GM13976 (cell line): ENCODE data around the gene CLDN4.

Source experiments
- DNase-seq: peaks from one replicate; pipeline ENCODE4 v3.0.0; 2012; ENCODE audit warnings: low spot score
- CTCF ChIP-seq: IDR thresholded peaks from 2 replicates; pipeline ENCODE4 v1.5.1; 2012; ENCODE audit warnings: borderline replicate concordance, mild to moderate bottlenecking; ENCODE audit not compliant: insufficient read depth; ENCODE audit errors: extremely low read depth, missing control alignments, control extremely low read depth
- in situ Hi-C: fragments of 300-500 bp; cut with MboI; formaldehyde crosslinking; loops from one replicate; pipeline ENCODE4 v1.12.0; 2022; ENCODE audit warnings: low sequenced_read_pairs, mixed read lengths, inconsistent platforms; ENCODE audit not compliant: unreplicated experiment

CLDN4 gene

GRCh38 chr7:73824986-73825385 is 5.8 kb upstream of the CLDN4 start:
- TF ChIP-seq CTCF, result no peak
- DNase-seq, result peak; percentile 15
- in situ Hi-C loops, result no loop called here

DNA sequence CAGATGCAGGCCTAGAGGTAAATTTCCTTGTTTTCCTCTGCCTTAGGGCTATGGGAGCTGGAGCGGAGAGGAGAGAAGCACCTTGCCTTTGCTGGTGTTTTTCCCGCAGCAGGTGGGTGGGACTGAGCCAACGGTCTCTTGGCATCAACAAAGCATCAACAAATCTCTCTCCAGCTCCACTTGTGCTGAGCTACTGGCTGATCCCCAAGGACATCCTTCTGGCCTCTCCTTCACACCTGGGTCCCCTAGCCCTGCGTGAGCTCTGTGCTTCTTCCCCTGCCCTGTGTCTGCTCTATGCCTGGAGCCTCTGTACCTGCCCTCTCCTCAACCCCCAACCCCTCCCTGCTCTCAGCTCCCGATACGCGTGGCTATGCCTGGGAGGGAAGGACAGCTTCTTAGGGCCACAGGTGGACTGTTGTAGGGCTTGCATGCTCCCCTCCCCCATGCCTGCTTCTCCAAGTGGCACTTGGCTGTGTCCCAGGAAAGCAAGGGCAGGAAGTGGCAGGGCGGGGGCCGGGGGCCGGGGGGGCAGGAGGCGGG is 3.2 kb upstream of the CLDN4 start:
- no peak for TF ChIP-seq CTCF
- peak; percentile 18 for DNase-seq
- in situ Hi-C loops, result no loop called here

- peak; percentile 20 for DNase-seq
- no peak for TF ChIP-seq CTCF
- in situ Hi-C loops, result no loop called here
These were observed 2.5 kb upstream of the CLDN4 start for GRCh38 chr7:73828107-73828803.

DNA sequence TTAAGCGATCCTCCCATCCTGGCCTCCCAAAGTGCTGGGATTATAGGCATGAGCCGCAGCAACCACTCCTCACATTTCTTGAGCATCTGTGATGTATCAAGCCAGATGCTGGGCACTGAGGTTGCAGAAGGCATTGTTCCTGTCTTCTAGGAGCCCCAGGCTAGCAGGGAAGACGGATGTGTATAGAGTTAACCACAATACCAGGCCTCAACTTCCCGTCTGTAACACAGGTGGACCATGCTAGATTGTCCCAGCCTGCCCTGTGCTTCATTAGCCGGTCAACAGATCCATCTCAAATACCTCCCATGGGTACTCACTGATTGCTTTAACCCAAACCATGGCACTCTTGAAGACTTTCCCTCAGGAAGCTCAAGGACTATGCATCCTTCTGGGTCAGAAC is 1.8 kb upstream of the CLDN4 start:
- TF ChIP-seq CTCF, result no peak
- DNase-seq, result no peak
- in situ Hi-C loops, result no loop called here

GRCh38 chr7:73829505-73829904 is 1.3 kb upstream of the CLDN4 start:
- in situ Hi-C loops, result no loop called here
- no peak for TF ChIP-seq CTCF
- DNase-seq, result no peak

DNA sequence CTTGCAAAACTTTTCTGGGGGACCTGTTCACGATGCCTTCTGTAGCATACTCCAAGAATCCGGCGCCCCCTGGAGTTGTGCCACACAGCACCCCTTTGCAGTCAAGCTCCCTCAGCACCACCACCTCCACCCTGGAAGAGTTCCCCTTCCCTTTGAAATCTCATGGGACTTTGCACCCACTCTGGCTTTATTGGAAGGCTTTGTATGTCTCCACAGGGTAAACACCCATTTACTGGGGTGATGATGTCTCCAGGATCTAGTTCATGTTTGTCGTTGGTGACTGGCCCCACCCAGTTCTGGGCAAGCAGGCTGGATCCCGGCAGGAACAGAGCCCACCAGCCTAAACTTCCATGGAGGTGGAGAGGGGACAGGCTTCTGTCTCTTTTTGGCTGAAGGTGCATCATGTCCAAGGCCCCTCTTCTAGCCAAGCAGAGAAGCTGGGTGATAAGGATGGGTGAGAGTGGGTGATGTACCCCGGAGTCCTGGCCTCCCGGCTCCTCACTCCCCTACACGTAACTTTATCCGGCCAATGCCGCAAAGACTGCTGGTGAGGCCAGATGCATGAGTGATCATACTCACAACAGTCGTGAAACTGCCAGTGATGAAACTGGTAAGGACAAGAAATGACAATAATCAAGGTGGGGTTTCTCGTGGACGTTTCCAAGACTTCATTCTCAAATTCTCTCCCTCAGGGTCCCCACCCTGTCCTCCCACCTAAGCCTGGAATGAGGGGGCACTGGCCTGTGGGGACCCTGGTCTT is 695 bp upstream of the CLDN4 start:
- TF ChIP-seq CTCF, result no peak
- in situ Hi-C loops, result no loop called here
- peak; percentile 9 for DNase-seq
